Measurements from ENCODE around the gene BANP.
A peak's percentile ranks its signal among the peaks of the same experiment; 100 is the strongest.

Gene BANP

DNA sequence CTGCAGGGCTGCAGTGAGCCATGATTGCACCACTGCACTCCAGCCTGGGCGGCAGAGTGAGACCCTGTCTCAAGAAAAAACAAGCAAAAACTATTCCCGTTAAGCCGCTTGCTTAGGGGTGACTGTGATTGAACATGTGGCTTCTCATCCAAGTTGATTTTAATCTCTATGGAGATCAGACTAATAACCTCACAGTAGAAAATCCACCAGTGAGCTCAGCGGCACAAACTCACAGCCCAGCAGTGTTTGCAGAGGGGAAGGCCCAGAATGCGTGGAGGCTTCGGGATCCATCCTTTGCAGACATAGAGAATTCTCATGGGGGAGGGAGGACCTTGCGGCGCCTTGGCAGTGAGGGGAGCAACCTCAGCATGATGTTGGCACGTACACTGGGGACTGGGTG, 7.4 kb downstream of the BANP start:
- Histone ChIP-seq H3K36me3 (no peaks in the 10 kb centered on the region; the same call in 1 of the 2 replicates), H3K27ac (peak overlapping the region; percentile 47), H3K9me3 (ENCODE audit: severe bottlenecking) (no peaks in the 10 kb centered on the region), H3K27me3 (ENCODE audit: insufficient read depth, low read depth, severe bottlenecking) (no peaks in the 10 kb centered on the region), H3K4me3 (ENCODE audit: low read depth, low read length) (no peak overlapping the region)
- TF ChIP-seq, protein P1, sequence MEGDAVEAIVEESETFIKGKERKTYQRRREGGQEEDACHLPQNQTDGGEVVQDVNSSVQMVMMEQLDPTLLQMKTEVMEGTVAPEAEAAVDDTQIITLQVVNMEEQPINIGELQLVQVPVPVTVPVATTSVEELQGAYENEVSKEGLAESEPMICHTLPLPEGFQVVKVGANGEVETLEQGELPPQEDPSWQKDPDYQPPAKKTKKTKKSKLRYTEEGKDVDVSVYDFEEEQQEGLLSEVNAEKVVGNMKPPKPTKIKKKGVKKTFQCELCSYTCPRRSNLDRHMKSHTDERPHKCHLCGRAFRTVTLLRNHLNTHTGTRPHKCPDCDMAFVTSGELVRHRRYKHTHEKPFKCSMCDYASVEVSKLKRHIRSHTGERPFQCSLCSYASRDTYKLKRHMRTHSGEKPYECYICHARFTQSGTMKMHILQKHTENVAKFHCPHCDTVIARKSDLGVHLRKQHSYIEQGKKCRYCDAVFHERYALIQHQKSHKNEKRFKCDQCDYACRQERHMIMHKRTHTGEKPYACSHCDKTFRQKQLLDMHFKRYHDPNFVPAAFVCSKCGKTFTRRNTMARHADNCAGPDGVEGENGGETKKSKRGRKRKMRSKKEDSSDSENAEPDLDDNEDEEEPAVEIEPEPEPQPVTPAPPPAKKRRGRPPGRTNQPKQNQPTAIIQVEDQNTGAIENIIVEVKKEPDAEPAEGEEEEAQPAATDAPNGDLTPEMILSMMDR (IDR thresholded peaks at IDR 0.05; ENCODE audit: low read depth, low read length) = no peak
- peak; percentile 34 for DNase-seq

DNA sequence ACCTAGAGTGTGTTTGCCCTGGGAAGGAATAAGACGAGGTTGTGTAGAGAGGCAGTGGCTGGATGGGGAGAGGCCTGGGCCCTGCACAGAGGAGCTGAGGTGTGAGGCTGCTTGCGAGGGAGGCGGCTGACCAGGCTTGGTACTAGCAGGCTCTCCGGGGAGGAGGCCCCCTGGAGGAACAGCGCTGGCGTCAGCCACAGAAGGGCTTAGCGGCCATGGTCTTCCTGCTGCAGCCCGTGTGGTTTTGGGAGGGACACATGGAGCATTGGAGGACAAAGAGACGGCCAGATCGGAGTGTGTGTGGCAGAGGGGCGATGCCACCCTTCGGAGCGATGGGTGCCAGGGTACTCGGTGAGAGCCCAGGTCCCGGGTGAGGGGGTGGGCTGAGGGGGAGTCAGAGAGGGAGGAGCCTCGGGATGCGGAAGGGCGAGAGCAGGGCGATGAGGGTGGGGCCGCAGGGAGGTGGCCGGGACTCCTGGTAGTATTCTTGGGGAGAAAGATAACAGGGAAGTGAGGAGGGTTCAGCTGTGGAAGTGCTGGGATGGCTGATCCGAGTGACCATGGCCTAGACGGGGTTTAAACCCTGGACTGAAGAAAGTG, 8.3 kb downstream of the BANP start:
- Histone ChIP-seq H3K9me3 (ENCODE audit: severe bottlenecking) (no peaks in the 10 kb centered on the region), H3K27ac (peak overlapping the region; percentile 47), H3K4me3 (ENCODE audit: low read depth, low read length) (no peak overlapping the region), H3K27me3 (ENCODE audit: insufficient read depth, low read depth, severe bottlenecking) (no peaks in the 10 kb centered on the region), H3K36me3 (no peaks in the 10 kb centered on the region; the same call in 1 of the 2 replicates)
- DNase-seq = peak; percentile 36
- TF ChIP-seq, protein P1 (IDR thresholded peaks at IDR 0.05; ENCODE audit: low read depth, low read length) = no peak

DNA sequence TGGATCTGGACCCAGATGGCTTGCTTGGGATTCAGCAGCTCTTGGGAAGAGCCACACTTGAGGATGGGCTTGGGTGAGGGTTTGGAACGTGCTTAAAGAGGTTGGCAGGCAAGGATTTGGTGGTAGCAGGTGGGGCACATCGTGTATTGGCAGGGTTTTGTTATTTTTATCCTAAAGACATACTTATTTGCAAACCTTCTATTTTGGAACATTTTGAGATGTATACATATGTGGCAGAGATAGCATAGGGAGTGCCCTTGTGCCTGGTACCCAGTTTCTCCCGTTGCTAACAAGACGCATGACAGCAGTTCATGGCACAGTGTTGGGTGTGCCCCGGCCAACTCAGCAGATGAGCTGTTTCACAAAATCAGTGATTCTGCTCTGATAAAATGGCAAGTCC, 9.1 kb downstream of the BANP start:
- H3K27ac ChIP-seq = no peak overlapping the region
- TF ChIP-seq, protein P1 (IDR thresholded peaks at IDR 0.05; ENCODE audit: low read depth, low read length) = no peak
- no peak for DNase-seq
- no peaks in the 10 kb centered on the region for H3K27me3 ChIP-seq (ENCODE audit: insufficient read depth, low read depth, severe bottlenecking)
- no peak overlapping the region for H3K4me3 ChIP-seq (ENCODE audit: low read depth, low read length)
- H3K36me3 ChIP-seq = no peaks in the 10 kb centered on the region; the same call in 1 of the 2 replicates
- H3K9me3 ChIP-seq (ENCODE audit: severe bottlenecking) = no peaks in the 10 kb centered on the region

DNA sequence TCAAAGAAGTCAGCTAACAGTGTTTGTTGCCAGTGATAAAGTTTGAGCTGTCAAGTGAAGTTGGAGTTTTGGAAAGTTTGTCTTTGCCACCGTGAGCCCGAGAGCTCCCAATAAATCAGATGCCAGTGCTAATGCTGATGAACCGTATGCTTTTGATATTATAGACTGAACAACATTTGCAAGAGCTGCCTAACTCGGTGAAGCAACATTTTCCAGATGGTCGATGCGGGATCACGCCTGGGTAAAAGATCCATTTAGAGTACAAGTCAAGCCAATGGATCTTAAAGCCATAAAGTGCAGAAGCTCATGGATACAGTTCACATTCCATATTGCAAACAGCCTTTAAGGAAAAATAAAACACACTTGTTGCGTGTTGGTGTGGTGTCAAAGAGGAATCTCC, 9.6 kb downstream of the BANP start:
- no peak for DNase-seq
- H3K36me3 ChIP-seq = no peaks in the 10 kb centered on the region; the same call in 1 of the 2 replicates
- TF ChIP-seq, protein P1 (IDR thresholded peaks at IDR 0.05; ENCODE audit: low read depth, low read length) = no peak
- no peak overlapping the region for H3K27ac ChIP-seq
- no peaks in the 10 kb centered on the region for H3K27me3 ChIP-seq (ENCODE audit: insufficient read depth, low read depth, severe bottlenecking)
- no peaks in the 10 kb centered on the region for H3K9me3 ChIP-seq (ENCODE audit: severe bottlenecking)
- H3K4me3 ChIP-seq (ENCODE audit: low read depth, low read length) = no peak overlapping the region

DNA sequence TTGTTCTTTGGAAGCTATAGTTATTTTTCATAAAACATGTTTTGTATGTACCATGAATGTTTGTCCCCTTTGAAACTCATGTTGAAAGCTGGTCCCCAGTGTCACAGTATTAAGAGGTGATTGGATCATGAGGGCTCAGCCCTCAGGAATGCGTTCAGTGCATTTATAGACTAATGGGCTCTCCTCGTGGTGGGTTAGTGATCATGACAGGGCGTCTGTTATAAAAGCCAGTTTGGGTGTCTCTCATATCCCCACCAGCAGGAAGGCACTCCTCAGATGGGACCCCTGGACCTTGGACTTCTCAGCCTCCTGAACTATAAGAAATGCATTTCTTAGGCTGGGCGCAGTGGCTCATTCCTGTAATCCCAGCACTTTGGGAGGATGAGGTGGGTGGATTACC, 10.4 kb downstream of the BANP start:
- H3K9me3 ChIP-seq (ENCODE audit: severe bottlenecking) = no peaks in the 10 kb centered on the region
- no peaks in the 10 kb centered on the region; the same call in 1 of the 2 replicates for H3K36me3 ChIP-seq
- H3K27me3 ChIP-seq (ENCODE audit: insufficient read depth, low read depth, severe bottlenecking) = no peaks in the 10 kb centered on the region
- DNase-seq = no peak
- TF ChIP-seq, protein P1 (IDR thresholded peaks at IDR 0.05; ENCODE audit: low read depth, low read length) = no peak
- H3K27ac ChIP-seq = no peak overlapping the region
- no peak overlapping the region for H3K4me3 ChIP-seq (ENCODE audit: low read depth, low read length)

DNA sequence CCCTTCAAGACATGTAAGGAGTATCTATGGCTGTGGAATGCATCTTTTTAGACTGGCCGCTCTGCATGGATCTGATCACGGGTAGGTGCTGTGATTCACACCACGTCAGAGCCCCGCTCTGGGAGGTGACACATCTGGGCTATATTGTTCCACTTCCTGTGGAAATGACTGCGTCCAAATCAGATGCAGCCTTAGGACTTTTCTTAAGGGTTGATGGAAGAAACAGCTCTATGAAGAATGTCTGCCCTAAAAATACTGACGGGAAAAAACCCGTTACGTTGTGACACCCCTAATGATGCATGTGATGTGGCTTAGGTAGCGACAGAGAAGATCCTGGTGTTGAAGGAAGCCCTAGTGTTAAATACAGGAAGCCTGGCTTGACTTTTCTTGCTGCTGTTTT, 12.2 kb downstream of the BANP start:
- H3K27me3 ChIP-seq (ENCODE audit: insufficient read depth, low read depth, severe bottlenecking) = no peaks in the 10 kb centered on the region
- H3K9me3 ChIP-seq (ENCODE audit: severe bottlenecking) = no peaks in the 10 kb centered on the region
- TF ChIP-seq, protein P1 (IDR thresholded peaks at IDR 0.05; ENCODE audit: low read depth, low read length) = no peak
- H3K4me3 ChIP-seq (ENCODE audit: low read depth, low read length) = no peak overlapping the region
- no peak overlapping the region for H3K27ac ChIP-seq
- no peak for DNase-seq
- H3K36me3 ChIP-seq = no peaks in the 10 kb centered on the region
